ENCODE data around the gene MYLK.

DNA sequence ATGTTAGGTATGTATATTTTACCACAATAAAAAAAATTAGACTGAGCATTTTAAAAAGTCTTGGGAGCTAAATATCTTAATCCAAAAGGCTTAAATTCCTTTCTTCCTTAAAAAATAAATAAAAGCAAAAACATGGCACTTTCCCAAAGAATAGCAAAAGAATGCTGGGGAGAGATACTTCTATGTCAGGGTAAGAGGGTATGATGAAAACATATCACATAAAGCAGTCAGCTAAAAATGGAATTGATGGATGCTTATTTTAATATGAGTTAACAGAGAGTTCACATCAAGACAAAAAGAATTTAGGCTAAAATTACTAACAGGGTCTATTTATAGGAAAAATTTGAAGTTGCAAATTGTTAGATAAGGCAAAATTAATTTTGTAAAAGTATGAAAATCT lies 141.0 kb downstream of the MYLK start:
- TF ChIP-seq SIN3B (IDR thresholded peaks at IDR 0.05; ENCODE audit: low read depth), result no peak
- no peak for TF ChIP-seq CREB1 (IDR thresholded peaks at IDR 0.05)
- TF ChIP-seq CREB1 (CRISPR knock-in tag; IDR thresholded peaks at IDR 0.05), result no peak
- no peak for TF ChIP-seq TGIF2 (CRISPR knock-in tag; IDR thresholded peaks at IDR 0.05)

Measured in K562 (cell line).